Measurements from ENCODE around the gene GDPD4. TPM values are rescaled to one million over a fixed set of nuclear protein-coding genes. Genes with fewer than 3 reads are reported as not detected.

The GDPD4 gene
- total and polyA plus RNA-seq, 10 of the 15 experiments (the other 5 are each of a cell fraction or from before 2014, with no cell fraction given), result 0.23 TPM; not detected in 9

DNA sequence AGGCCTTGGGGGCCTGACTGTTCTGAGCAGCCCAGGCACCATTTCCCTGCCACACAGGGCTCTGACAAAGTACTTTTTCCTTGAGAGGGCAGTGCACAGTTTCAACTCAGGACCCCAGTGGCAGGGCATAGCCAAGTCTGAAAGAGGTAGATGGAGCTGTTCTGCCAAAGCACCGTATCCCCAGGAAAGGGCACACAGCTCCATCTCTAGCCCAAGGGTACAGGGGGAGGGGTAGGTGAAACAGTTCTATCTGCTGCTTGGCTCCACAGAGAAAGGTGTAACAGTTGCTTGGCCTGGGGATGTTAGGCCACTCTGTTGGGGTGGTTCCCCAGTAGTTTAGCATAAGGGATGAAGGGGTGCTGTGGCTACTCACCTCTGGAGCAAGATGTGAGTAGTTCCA lies 47.8 kb downstream of the GDPD4 start (continued):
- TF ChIP-seq CEBPB (IDR thresholded peaks at IDR 0.05; ENCODE audit: borderline replicate concordance in 1 of 2, low read depth in 2 of 2, low read length in 2 of 2), result no peak

DNA sequence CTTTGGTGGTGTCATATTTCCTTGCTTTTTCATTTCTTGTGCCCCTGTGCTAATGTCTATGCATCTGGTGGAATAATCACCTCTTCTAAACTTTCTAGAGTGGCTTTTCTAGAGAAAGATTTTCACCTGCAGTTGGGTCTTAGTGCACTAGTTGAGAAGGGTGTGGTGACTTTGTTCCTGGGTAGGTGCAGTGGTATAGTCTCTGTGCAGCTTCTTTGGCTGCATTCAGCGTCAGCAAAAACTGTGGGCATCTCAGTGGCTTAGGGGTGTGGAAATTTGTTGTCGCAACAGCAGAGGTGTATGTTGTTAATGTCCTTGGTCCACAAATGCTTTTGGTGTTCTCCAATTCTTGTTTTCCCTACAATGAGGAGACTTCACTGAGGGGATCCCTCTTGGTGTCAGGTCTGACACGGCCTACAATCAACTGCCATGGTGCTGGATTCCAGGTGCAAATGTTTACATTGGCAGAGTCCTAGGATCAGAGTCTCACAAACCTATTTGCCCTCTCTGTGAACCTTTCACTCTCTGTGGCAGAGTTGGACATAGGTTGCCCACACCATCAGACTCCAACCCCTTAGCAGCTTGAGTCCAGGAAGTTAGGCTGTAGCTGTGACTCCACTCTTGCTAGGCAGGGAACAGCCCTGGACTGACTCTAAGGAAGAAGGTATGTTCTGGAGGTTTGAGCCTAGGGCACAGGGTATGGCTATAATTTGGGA lies 48.8 kb downstream of the GDPD4 start:
- ATAC-seq, result no peak
- Histone ChIP-seq H3K36me3 (ENCODE audit: control insufficient read depth in 2 of 2, insufficient read depth in 2 of 2, low read length in 1 of 2) (no peaks in the 10 kb centered on the region), H3K9me3 (replicated peaks; ENCODE audit: control insufficient read depth, insufficient read depth, low read length) (no peaks in the 10 kb centered on the region), H3K79me2 (ENCODE audit: control insufficient read depth, insufficient read depth, low read length) (no peaks in the 10 kb centered on the region), H2AFZ (ENCODE audit: control insufficient read depth, low read depth, low read length) (no peak overlapping the region), H3K4me2 (ENCODE audit: control insufficient read depth, insufficient read depth) (no peak overlapping the region), H3K27ac (ENCODE audit: control insufficient read depth, insufficient read depth) (no peak overlapping the region), H3K4me1 (ENCODE audit: control insufficient read depth, insufficient read depth, low read length) (no peaks in the 10 kb centered on the region), H4K20me1 (ENCODE audit: control insufficient read depth, insufficient read depth) (no peaks in the 10 kb centered on the region), H3K4me3 (no peak overlapping the region), H3K9ac (ENCODE audit: control insufficient read depth, insufficient read depth, low read length) (no peak overlapping the region), H3K27me3 (replicated peaks in 1 of 2; ENCODE audit: control insufficient read depth in 2 of 2, insufficient read depth in 2 of 2, low read length in 1 of 2) (no peaks in the 10 kb centered on the region)
- CTCF ChIA-PET, result no interaction called here
- intact Hi-C loops (cut with micrococcal nuclease; ENCODE audit: unreplicated experiment), result no loop called here
- no peak for DNase-seq (ENCODE audit: low read depth, low spot score)
- RAD21 ChIA-PET (ENCODE audit: unreplicated experiment), result no interaction called here
- 29% methylated on average over 3 of the region's 3 CpGs for WGBS (ENCODE audit: insufficient coverage, insufficient replicate concordance, low lambda C conversion rate, missing lambda C conversion rate)
- SMC1A ChIA-PET (ENCODE audit: uncharacterized antibody, unreplicated experiment), result no interaction called here
- in situ Hi-C loops (cut with MboI), result no loop called here
- no TSS peak for BruUV-seq (replicated peaks)
- TF ChIP-seq RFX5 (IDR thresholded peaks at IDR 0.05; ENCODE audit: low read depth, low read length), result no peak
- POLR2A ChIA-PET, result no interaction called here
- FAIRE-seq, result no peak

DNA sequence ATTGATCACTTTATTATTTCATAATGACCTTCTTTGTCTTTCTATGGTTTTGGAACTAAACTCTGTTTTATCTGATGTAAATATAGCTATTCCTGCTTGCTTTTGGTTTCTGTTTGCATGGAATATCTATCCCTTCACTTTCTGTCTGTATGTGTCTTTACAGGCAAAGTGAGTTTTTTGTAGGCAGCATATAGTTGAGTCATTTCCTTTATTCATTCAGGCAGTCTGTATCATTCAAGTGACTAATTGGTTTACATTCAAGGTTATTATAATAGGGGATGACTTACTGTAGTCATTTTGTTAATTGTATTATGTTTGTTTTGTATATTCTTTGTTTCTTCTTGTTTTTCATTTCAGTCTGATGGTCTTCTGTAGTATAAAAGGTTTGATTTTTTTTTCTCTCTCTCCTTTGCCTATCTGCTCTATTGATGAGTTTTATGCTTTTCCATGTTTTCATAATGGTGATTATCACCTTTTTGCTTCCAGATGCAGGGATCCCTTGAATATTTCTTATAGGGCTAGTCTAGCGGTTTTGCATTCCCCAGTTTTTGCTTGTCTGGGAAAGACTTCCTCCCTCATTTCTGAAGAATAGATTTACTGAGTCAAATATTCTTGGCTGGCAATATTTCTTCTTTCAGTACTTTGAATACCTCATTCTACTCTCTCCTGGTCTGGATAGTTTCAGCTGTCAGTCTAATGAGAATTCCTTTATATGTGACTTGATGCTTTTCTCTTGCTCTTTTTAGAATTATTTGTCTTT lies 50.4 kb downstream of the GDPD4 start:
- no TSS peak for BruUV-seq (replicated peaks)
- in situ Hi-C loops (cut with MboI), result no loop called here
- no peak for ATAC-seq
- TF ChIP-seq MTA3 (IDR thresholded peaks at IDR 0.05; ENCODE audit: borderline replicate concordance, low read length), result no peak
- no peak for TF ChIP-seq TARDBP (IDR thresholded peaks at IDR 0.05; ENCODE audit: borderline replicate concordance)
- TF ChIP-seq, protein P1, sequence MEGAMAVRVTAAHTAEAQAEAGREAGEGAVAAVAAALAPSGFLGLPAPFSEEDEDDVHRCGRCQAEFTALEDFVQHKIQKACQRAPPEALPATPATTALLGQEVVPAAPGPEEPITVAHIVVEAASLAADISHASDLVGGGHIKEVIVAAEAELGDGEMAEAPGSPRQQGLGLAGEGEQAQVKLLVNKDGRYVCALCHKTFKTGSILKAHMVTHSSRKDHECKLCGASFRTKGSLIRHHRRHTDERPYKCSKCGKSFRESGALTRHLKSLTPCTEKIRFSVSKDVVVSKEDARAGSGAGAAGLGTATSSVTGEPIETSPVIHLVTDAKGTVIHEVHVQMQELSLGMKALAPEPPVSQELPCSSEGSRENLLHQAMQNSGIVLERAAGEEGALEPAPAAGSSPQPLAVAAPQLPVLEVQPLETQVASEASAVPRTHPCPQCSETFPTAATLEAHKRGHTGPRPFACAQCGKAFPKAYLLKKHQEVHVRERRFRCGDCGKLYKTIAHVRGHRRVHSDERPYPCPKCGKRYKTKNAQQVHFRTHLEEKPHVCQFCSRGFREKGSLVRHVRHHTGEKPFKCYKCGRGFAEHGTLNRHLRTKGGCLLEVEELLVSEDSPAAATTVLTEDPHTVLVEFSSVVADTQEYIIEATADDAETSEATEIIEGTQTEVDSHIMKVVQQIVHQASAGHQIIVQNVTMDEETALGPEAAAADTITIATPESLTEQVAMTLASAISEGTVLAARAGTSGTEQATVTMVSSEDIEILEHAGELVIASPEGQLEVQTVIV (IDR thresholded peaks at IDR 0.05; ENCODE audit: borderline replicate concordance, partially characterized antibody), result no peak
- no peak for TF ChIP-seq ESRRA (IDR thresholded peaks at IDR 0.05; ENCODE audit: low read length)
- no peak for TF ChIP-seq BMI1 (IDR thresholded peaks at IDR 0.05; ENCODE audit: borderline replicate concordance)
- no peak for TF ChIP-seq EED (IDR thresholded peaks at IDR 0.05; ENCODE audit: low read depth)
- no peak for TF ChIP-seq PML (IDR thresholded peaks at IDR 0.05; ENCODE audit: low read length)
- no peak for TF ChIP-seq ZNF274 (IDR thresholded peaks at IDR 0.05; ENCODE audit: insufficient read depth, insufficient read length)
- TF ChIP-seq CREM (IDR thresholded peaks at IDR 0.05; ENCODE audit: low read depth), result no peak
- TF ChIP-seq CEBPB (IDR thresholded peaks at IDR 0.05; ENCODE audit: borderline replicate concordance in 1 of 2, low read depth in 2 of 2, low read length in 2 of 2), result no peak

More for the DNA sequence above, 50.4 kb downstream of the GDPD4 start:
- Histone ChIP-seq H4K20me1 (ENCODE audit: control insufficient read depth, insufficient read depth) (no peaks in the 10 kb centered on the region), H3K9ac (ENCODE audit: control insufficient read depth, insufficient read depth, low read length) (no peak overlapping the region), H3K36me3 (ENCODE audit: control insufficient read depth in 2 of 2, insufficient read depth in 2 of 2, low read length in 1 of 2) (no peaks in the 10 kb centered on the region), H3K4me2 (ENCODE audit: control insufficient read depth, insufficient read depth) (no peak overlapping the region), H3K4me1 (ENCODE audit: control insufficient read depth, insufficient read depth, low read length) (no peaks in the 10 kb centered on the region), H3K4me3 (no peak overlapping the region), H3K79me2 (ENCODE audit: control insufficient read depth, insufficient read depth, low read length) (no peaks in the 10 kb centered on the region), H3K9me3 (replicated peaks; ENCODE audit: control insufficient read depth, insufficient read depth, low read length) (no peaks in the 10 kb centered on the region), H2AFZ (ENCODE audit: control insufficient read depth, low read depth, low read length) (no peak overlapping the region), H3K27me3 (replicated peaks in 1 of 2; ENCODE audit: control insufficient read depth in 2 of 2, insufficient read depth in 2 of 2, low read length in 1 of 2) (no peaks in the 10 kb centered on the region), H3K27ac (ENCODE audit: control insufficient read depth, insufficient read depth) (no peak overlapping the region)
- WGBS (ENCODE audit: insufficient coverage, insufficient replicate concordance, low lambda C conversion rate, missing lambda C conversion rate), result 38% methylated on average over 1 of the region's 1 CpG
- FAIRE-seq (no peak), DNase-seq (ENCODE audit: low read depth, low spot score) (no peak)
- CTCF ChIA-PET, result no interaction called here
- intact Hi-C loops (cut with micrococcal nuclease; ENCODE audit: unreplicated experiment), result no loop called here
- RAD21 ChIA-PET (ENCODE audit: unreplicated experiment), result no interaction called here
- SMC1A ChIA-PET (ENCODE audit: uncharacterized antibody, unreplicated experiment), result interaction anchor here (1.2 kb wide), 1 partner anchor 9 kb away, joined by 3 read pairs; no protein-coding TSS in a partner anchor
- POLR2A ChIA-PET, result no interaction called here

Data from GM12878 (cell line).